ENCODE results near the gene PRDM16. TPM values are rescaled to one million over a fixed set of nuclear protein-coding genes. Genes with fewer than 3 reads are reported as not detected.

Gene PRDM16
- total and polyA plus RNA-seq, 2 of the 13 experiments (the other 11 are each of a cell fraction or from before 2014, with no cell fraction given), result 0.15 to 0.81 TPM

DNA sequence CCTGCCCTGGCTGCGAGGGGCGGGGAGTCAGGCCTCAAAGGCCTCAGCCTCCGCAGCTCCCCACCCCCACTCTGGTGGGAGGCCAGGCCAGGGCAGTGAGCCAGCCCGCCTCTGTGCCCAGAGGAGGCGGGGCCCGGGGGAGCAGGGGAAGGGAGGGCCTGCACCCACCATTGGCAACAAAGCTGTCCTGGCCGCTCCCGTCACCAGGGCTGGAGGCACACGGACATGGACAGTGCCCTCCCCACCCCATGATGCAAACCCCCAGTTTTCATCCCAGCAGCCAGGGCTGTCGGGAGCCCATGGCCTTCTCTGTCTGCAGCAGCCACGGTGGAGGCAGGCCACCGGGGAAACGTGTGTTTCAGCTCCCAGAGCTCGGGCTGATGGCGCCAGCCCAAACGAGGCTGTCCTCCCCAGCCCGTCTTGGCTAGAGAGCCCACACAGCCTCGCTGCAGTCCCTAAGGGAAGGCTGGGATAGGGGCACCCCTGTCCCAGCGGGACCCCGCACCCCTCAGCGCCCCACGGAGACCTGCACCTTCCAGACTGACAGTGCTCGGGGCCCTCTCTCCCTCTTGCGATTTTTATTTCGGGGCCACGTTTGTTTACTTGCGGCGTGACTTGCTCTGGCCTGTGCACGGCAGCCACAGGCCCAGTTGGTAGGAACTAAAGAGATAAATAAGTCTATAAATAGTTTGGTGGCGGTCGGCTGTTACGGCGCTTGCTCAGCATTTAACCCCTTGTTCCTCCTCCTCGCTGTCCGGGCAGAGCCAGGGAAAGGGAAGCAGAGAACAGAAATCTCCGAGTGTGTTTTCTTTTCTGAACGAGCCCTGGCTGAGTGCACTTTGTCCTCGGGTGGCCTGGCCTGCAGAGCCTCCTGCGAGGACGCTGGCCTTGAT lies 101.8 kb downstream of the PRDM16 start (continued):
- TF ChIP-seq, protein P1, sequence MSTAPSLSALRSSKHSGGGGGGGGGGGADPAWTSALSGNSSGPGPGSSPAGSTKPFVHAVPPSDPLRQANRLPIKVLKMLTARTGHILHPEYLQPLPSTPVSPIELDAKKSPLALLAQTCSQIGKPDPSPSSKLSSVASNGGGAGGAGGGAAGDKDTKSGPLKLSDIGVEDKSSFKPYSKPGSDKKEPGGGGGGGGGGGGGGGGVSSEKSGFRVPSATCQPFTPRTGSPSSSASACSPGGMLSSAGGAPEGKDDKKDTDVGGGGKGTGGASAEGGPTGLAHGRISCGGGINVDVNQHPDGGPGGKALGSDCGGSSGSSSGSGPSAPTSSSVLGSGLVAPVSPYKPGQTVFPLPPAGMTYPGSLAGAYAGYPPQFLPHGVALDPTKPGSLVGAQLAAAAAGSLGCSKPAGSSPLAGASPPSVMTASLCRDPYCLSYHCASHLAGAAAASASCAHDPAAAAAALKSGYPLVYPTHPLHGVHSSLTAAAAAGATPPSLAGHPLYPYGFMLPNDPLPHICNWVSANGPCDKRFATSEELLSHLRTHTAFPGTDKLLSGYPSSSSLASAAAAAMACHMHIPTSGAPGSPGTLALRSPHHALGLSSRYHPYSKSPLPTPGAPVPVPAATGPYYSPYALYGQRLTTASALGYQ (CRISPR knock-in tag; IDR thresholded peaks at IDR 0.05), result no peak
- TF ChIP-seq RBM22 (optimal IDR thresholded peaks at IDR 0.05; ENCODE audit: low read length) (no peak), HOXA7 (CRISPR knock-in tag; IDR thresholded peaks at IDR 0.05) (no peak), ZNF891 (CRISPR knock-in tag; IDR thresholded peaks at IDR 0.05) (no peak), FOSL1 (CRISPR knock-in tag; IDR thresholded peaks at IDR 0.05; ENCODE audit: borderline replicate concordance) (no peak), ZC3H4 (CRISPR knock-in tag; IDR thresholded peaks at IDR 0.05; ENCODE audit: borderline replicate concordance) (no peak), SRSF4 (IDR thresholded peaks at IDR 0.05; ENCODE audit: low read depth, low read length, poor library complexity, severe bottlenecking) (no peak), HNRNPLL (IDR thresholded peaks at IDR 0.05; ENCODE audit: low read depth, low read length, poor library complexity, severe bottlenecking) (no peak), TOPORS (CRISPR knock-in tag; IDR thresholded peaks at IDR 0.05) (no peak), ZNF333 (CRISPR knock-in tag; IDR thresholded peaks at IDR 0.05; ENCODE audit: borderline replicate concordance) (no peak), ZNF3 (CRISPR knock-in tag; IDR thresholded peaks at IDR 0.05) (no peak), MAFK (conservative IDR thresholded peaks at IDR 0.05 in 1 of 2, IDR thresholded peaks at IDR 0.05 in 1 of 2; ENCODE audit: low read length in 2 of 2) (0 out of 4 replicates have a peak, but pooled peaks of 1 of the 2 experiments have one; percentile 2), SRSF1 (optimal IDR thresholded peaks at IDR 0.05; ENCODE audit: low read depth, low read length) (no peak), PHF20 (CRISPR knock-in tag; IDR thresholded peaks at IDR 0.05) (no peak), SIN3B (IDR thresholded peaks at IDR 0.05; ENCODE audit: low read length) (no peak), ATM (IDR thresholded peaks at IDR 0.05; ENCODE audit: borderline replicate concordance) (no peak), JUN (CRISPR knock-in tag; IDR thresholded peaks at IDR 0.05) (no peak), ZNF678 (CRISPR knock-in tag; IDR thresholded peaks at IDR 0.05) (no peak)
- TF ChIP-seq, protein P2, sequence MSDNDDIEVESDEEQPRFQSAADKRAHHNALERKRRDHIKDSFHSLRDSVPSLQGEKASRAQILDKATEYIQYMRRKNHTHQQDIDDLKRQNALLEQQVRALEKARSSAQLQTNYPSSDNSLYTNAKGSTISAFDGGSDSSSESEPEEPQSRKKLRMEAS (IDR thresholded peaks at IDR 0.05), result no peak; the same call in 1 of the 2 replicates
- TF ChIP-seq, protein P3, sequence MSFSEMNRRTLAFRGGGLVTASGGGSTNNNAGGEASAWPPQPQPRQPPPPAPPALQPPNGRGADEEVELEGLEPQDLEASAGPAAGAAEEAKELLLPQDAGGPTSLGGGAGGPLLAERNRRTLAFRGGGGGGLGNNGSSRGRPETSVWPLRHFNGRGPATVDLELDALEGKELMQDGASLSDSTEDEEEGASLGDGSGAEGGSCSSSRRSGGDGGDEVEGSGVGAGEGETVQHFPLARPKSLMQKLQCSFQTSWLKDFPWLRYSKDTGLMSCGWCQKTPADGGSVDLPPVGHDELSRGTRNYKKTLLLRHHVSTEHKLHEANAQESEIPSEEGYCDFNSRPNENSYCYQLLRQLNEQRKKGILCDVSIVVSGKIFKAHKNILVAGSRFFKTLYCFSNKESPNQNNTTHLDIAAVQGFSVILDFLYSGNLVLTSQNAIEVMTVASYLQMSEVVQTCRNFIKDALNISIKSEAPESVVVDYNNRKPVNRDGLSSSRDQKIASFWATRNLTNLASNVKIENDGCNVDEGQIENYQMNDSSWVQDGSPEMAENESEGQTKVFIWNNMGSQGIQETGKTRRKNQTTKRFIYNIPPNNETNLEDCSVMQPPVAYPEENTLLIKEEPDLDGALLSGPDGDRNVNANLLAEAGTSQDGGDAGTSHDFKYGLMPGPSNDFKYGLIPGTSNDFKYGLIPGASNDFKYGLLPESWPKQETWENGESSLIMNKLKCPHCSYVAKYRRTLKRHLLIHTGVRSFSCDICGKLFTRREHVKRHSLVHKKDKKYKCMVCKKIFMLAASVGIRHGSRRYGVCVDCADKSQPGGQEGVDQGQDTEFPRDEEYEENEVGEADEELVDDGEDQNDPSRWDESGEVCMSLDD (CRISPR knock-in tag; IDR thresholded peaks at IDR 0.05; ENCODE audit: borderline replicate concordance), result no peak
- TF ChIP-seq, protein P4, sequence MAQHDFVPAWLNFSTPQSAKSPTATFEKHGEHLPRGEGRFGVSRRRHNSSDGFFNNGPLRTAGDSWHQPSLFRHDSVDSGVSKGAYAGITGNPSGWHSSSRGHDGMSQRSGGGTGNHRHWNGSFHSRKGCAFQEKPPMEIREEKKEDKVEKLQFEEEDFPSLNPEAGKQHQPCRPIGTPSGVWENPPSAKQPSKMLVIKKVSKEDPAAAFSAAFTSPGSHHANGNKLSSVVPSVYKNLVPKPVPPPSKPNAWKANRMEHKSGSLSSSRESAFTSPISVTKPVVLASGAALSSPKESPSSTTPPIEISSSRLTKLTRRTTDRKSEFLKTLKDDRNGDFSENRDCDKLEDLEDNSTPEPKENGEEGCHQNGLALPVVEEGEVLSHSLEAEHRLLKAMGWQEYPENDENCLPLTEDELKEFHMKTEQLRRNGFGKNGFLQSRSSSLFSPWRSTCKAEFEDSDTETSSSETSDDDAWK (CRISPR knock-in tag; IDR thresholded peaks at IDR 0.05), result no peak
- TF ChIP-seq, protein P5, sequence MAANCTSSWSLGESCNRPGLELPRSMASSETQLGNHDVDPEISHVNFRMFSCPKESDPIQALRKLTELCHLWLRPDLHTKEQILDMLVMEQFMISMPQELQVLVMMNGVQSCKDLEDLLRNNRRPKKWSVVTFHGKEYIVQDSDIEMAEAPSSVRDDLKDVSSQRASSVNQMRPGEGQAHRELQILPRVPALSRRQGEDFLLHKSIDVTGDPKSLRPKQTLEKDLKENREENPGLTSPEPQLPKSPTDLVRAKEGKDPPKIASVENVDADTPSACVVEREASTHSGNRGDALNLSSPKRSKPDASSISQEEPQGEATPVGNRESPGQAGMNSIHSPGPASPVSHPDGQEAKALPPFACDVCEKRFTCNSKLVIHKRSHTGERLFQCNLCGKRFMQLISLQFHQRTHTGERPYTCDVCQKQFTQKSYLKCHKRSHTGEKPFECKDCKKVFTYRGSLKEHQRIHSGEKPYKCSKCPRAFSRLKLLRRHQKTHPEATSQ (CRISPR knock-in tag; IDR thresholded peaks at IDR 0.05; ENCODE audit: borderline replicate concordance), result no peak
